ENCODE results near the gene SLC22A23.

Gene SLC22A23

DNA sequence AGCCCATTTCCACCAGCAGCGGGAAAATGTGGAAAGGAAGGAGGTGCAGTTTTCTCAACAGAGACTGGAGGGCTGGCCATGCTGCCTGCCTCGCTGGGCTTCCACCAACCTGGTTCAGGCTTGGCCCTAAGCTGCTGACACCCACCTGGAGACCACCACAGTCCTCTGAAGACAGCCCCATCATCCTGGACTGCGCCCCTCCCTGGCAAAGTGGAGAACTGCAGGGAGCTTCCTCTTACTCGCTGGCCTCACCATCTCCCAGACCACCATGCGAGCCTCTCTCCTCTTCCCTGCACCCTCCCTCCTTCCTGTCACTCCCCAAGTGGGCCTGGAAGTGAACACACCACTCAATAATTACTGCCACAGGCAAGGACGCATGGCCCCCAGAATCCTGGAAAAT is 126.7 kb downstream of the SLC22A23 start:
- no peaks in the 10 kb centered on the region for H3K79me2 ChIP-seq (ENCODE audit: low read length)
- H3K36me3 ChIP-seq (replicated peaks; ENCODE audit: insufficient read depth, low read length), result no peaks in the 10 kb centered on the region
- no peaks in the 10 kb centered on the region for H3K9me3 ChIP-seq (replicated peaks; ENCODE audit: insufficient read depth, low read length)
- no peak for DNase-seq
- no peak overlapping the region for H3K4me2 ChIP-seq (ENCODE audit: low read depth, low read length)
- H4K20me1 ChIP-seq (ENCODE audit: insufficient read depth, low read length), result no peaks in the 10 kb centered on the region
- H3K4me1 ChIP-seq (ENCODE audit: low read length), result no peaks in the 10 kb centered on the region
- no peaks in the 10 kb centered on the region for H3K27me3 ChIP-seq (replicated peaks; ENCODE audit: insufficient read depth, low read length)
- no peaks in the 10 kb centered on the region for H3F3A ChIP-seq (ENCODE audit: insufficient read depth, low read length)
- H2AFZ ChIP-seq (ENCODE audit: low read length), result no peak overlapping the region
- no peak overlapping the region for H3K27ac ChIP-seq (ENCODE audit: low read length)
- H3K9ac ChIP-seq (ENCODE audit: low read length), result no peak overlapping the region
- no peaks in the 10 kb centered on the region for H3K9me2 ChIP-seq (replicated peaks; ENCODE audit: insufficient read depth, low read length)
- no peak for TF ChIP-seq EZH2 (optimal IDR thresholded peaks at IDR 0.05; ENCODE audit: low read depth, low read length)
- TF ChIP-seq, protein P1, sequence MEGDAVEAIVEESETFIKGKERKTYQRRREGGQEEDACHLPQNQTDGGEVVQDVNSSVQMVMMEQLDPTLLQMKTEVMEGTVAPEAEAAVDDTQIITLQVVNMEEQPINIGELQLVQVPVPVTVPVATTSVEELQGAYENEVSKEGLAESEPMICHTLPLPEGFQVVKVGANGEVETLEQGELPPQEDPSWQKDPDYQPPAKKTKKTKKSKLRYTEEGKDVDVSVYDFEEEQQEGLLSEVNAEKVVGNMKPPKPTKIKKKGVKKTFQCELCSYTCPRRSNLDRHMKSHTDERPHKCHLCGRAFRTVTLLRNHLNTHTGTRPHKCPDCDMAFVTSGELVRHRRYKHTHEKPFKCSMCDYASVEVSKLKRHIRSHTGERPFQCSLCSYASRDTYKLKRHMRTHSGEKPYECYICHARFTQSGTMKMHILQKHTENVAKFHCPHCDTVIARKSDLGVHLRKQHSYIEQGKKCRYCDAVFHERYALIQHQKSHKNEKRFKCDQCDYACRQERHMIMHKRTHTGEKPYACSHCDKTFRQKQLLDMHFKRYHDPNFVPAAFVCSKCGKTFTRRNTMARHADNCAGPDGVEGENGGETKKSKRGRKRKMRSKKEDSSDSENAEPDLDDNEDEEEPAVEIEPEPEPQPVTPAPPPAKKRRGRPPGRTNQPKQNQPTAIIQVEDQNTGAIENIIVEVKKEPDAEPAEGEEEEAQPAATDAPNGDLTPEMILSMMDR (IDR thresholded peaks at IDR 0.05; ENCODE audit: low read length), result no peak
- no peak for TF ChIP-seq EZH2phosphoT487 (IDR thresholded peaks at IDR 0.05; ENCODE audit: low read length)
- H3K4me3 ChIP-seq (ENCODE audit: low read length), result no peak overlapping the region

DNA sequence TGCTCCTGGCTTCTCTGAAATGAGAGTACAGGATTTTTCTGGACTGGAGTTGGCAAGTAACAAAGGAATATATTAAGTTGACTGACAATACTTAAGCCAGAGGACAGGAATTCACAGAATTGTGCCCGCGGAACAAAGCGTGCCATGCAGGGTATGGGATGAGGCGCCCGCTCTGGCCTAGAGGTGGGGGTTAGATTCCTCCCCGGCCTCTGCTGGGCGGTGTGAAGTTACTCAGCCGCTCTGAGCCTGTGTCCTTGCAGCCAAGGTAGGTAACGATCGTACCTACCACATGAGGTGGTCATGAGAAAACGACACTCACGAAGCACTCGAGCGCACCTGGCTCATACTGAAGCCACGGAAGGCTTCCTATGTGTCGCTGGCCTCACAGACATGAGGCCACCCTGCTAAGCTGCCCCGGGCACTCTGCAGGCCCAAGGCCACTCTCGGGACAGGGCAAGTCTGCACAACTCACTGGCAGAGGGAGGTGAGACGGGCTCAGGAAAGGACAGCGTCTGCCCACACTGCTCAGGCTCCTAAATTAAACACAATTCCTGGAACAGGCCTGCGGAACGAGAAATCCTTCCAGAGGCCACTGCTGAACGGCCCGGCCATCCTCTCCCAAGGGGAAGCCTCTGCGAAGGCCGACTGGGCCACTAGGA is 127.3 kb downstream of the SLC22A23 start:
- Histone ChIP-seq H3K9me2 (replicated peaks; ENCODE audit: insufficient read depth, low read length) (no peaks in the 10 kb centered on the region), H3K9ac (ENCODE audit: low read length) (no peak overlapping the region), H3K4me3 (ENCODE audit: low read length) (no peak overlapping the region), H3K27me3 (replicated peaks; ENCODE audit: insufficient read depth, low read length) (no peaks in the 10 kb centered on the region), H3K79me2 (ENCODE audit: low read length) (no peaks in the 10 kb centered on the region), H2AFZ (ENCODE audit: low read length) (no peak overlapping the region), H3K27ac (ENCODE audit: low read length) (no peak overlapping the region), H3K9me3 (replicated peaks; ENCODE audit: insufficient read depth, low read length) (no peaks in the 10 kb centered on the region), H3K36me3 (replicated peaks; ENCODE audit: insufficient read depth, low read length) (no peaks in the 10 kb centered on the region), H3F3A (ENCODE audit: insufficient read depth, low read length) (no peaks in the 10 kb centered on the region), H4K20me1 (ENCODE audit: insufficient read depth, low read length) (no peaks in the 10 kb centered on the region), H3K4me1 (ENCODE audit: low read length) (no peaks in the 10 kb centered on the region), H3K4me2 (ENCODE audit: low read depth, low read length) (no peak overlapping the region)
- DNase-seq, result no peak
- TF ChIP-seq EZH2 (optimal IDR thresholded peaks at IDR 0.05; ENCODE audit: low read depth, low read length) (no peak), EZH2phosphoT487 (IDR thresholded peaks at IDR 0.05; ENCODE audit: low read length) (no peak)
- TF ChIP-seq, protein P1 (IDR thresholded peaks at IDR 0.05; ENCODE audit: low read length), result no peak

DNA sequence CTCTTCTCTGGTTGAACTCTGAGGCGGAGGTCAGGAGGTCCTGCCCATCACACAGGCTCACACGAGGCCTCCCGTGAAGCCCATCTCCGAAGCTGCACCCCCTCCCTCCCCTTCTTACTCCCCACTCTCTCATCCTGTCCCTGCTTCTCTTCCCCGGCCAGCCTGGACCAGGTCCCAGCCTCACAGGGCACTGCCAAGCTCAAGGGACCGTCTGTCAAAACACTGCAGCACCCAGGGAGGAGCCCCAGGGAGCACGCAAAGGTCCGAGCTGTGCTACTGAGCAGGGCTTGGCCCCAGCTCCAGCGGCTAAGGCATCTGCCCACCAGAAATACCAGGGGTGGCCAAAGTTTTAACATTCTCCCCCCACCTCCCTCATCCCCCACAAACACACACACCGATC is 128.1 kb downstream of the SLC22A23 start:
- H3K4me1 ChIP-seq (ENCODE audit: low read length), result no peaks in the 10 kb centered on the region
- no peak for DNase-seq
- no peak overlapping the region for H2AFZ ChIP-seq (ENCODE audit: low read length)
- no peaks in the 10 kb centered on the region for H3K36me3 ChIP-seq (replicated peaks; ENCODE audit: insufficient read depth, low read length)
- H3K27ac ChIP-seq (ENCODE audit: low read length), result no peak overlapping the region
- no peaks in the 10 kb centered on the region for H4K20me1 ChIP-seq (ENCODE audit: insufficient read depth, low read length)
- TF ChIP-seq EZH2 (optimal IDR thresholded peaks at IDR 0.05; ENCODE audit: low read depth, low read length) (no peak), EZH2phosphoT487 (IDR thresholded peaks at IDR 0.05; ENCODE audit: low read length) (no peak)
- TF ChIP-seq, protein P1 (IDR thresholded peaks at IDR 0.05; ENCODE audit: low read length), result no peak
- no peaks in the 10 kb centered on the region for H3K9me2 ChIP-seq (replicated peaks; ENCODE audit: insufficient read depth, low read length)
- no peaks in the 10 kb centered on the region for H3F3A ChIP-seq (ENCODE audit: insufficient read depth, low read length)
- no peaks in the 10 kb centered on the region for H3K27me3 ChIP-seq (replicated peaks; ENCODE audit: insufficient read depth, low read length)
- H3K79me2 ChIP-seq (ENCODE audit: low read length), result no peaks in the 10 kb centered on the region
- H3K4me3 ChIP-seq (ENCODE audit: low read length), result no peak overlapping the region
- H3K4me2 ChIP-seq (ENCODE audit: low read depth, low read length), result no peak overlapping the region
- no peaks in the 10 kb centered on the region for H3K9me3 ChIP-seq (replicated peaks; ENCODE audit: insufficient read depth, low read length)
- no peak overlapping the region for H3K9ac ChIP-seq (ENCODE audit: low read length)

Data from MM.1S (cell line).